22Rv1 (cell line): ENCODE data around the gene TEX12.

Source experiments
- ZFX ChIP-seq: fragments of 450-650 bp; IDR thresholded peaks from 2 replicates; pipeline ENCODE4 v1.6.1; 2017; ENCODE audit warnings: antibody characterized with exemption, borderline replicate concordance
- TF ChIP-seq, protein P1 (sequence below): fragments of 450-650 bp; IDR thresholded peaks from 2 replicates; pipeline ENCODE4 v1.5.1; 2017; ENCODE audit warnings: mild to moderate bottlenecking

DNA sequence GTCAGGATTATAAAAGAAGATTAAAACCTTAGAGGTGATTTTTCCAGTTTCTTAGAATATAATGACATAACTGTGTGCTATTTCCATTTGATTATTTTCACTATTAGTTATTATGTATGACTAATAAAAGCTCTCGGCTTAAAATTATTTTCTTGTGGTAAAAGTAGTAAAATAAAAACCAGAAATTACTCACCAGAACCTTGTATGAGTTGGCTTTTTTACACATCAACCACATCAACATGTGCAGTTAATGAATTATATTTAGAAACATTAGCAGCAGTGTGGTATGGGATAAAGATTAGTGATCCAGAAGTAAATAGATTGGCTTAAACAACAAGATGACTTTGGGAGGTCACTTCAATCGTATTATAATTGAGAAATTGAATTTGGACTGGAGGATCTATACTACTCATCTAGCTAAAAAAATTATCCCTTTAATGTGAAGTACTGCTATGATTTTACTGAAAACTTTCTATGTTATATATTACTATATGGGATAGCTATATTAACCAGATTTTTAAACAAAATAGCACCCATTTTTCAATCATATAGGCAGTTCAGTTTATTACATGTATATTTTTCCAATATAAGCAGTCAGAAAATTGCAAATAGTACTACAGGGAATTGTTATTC lies 5.3 kb downstream of the TEX12 start:
- TF ChIP-seq, protein P1, sequence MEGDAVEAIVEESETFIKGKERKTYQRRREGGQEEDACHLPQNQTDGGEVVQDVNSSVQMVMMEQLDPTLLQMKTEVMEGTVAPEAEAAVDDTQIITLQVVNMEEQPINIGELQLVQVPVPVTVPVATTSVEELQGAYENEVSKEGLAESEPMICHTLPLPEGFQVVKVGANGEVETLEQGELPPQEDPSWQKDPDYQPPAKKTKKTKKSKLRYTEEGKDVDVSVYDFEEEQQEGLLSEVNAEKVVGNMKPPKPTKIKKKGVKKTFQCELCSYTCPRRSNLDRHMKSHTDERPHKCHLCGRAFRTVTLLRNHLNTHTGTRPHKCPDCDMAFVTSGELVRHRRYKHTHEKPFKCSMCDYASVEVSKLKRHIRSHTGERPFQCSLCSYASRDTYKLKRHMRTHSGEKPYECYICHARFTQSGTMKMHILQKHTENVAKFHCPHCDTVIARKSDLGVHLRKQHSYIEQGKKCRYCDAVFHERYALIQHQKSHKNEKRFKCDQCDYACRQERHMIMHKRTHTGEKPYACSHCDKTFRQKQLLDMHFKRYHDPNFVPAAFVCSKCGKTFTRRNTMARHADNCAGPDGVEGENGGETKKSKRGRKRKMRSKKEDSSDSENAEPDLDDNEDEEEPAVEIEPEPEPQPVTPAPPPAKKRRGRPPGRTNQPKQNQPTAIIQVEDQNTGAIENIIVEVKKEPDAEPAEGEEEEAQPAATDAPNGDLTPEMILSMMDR: no peak
- TF ChIP-seq ZFX: no peak
